ENCODE results near the gene TMOD1.

- TF ChIP-seq EZH2phosphoT487 (IDR thresholded peaks at IDR 0.05; ENCODE audit: borderline replicate concordance, low read length), result no peak
- TF ChIP-seq, protein P1, sequence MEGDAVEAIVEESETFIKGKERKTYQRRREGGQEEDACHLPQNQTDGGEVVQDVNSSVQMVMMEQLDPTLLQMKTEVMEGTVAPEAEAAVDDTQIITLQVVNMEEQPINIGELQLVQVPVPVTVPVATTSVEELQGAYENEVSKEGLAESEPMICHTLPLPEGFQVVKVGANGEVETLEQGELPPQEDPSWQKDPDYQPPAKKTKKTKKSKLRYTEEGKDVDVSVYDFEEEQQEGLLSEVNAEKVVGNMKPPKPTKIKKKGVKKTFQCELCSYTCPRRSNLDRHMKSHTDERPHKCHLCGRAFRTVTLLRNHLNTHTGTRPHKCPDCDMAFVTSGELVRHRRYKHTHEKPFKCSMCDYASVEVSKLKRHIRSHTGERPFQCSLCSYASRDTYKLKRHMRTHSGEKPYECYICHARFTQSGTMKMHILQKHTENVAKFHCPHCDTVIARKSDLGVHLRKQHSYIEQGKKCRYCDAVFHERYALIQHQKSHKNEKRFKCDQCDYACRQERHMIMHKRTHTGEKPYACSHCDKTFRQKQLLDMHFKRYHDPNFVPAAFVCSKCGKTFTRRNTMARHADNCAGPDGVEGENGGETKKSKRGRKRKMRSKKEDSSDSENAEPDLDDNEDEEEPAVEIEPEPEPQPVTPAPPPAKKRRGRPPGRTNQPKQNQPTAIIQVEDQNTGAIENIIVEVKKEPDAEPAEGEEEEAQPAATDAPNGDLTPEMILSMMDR (IDR thresholded peaks at IDR 0.05; ENCODE audit: low read depth, low read length, poor library complexity, severe bottlenecking), result no peak
Observed at GRCh38 chr9:97629156-97629555, 127.7 kb downstream of the TMOD1 start.

Measured in DOHH2 (cell line).